ENCODE measurements around the gene NKRF. TPM values are rescaled to one million over a fixed set of nuclear protein-coding genes. Genes with fewer than 3 reads are reported as not detected.

Gene NKRF
- total RNA-seq, 4 donors from 2014 or later, result 5.7 to 9.2 (median 6.0) TPM

DNA sequence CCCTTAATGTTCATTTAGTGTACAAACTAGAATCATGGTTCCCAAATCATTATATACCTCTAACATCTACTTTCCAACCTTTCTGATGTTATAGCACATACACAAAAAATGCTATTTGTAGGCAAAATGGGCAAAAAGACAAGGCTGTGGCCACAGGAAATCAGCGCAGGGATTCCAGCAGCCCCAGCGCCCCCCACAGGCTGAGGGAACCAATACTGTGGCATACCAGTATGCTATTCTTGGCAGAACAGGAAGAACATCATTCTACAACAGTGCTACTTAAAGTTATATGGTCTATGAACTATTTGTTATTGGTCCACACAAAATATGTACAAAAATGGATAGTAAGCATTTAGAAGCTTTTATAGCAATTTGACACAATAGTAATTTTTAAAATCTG, 66.4 kb downstream of the NKRF start:
- no peak for ATAC-seq
- Histone ChIP-seq H3K4me3 (no peak overlapping the region), H3K9me3 (no peaks in the 10 kb centered on the region), H3K4me1 (no peaks in the 10 kb centered on the region), H3K36me3 (peaks cover 0 to 44% of the 10 kb centered on the region in 2 donors), H3K27ac (no peak overlapping the region), H3K27me3 (no peaks in the 10 kb centered on the region)
- whole genome bisulfite sequencing, 2 donors (ENCODE audit: low coverage in 1 of 2), result 58% methylated on average over 2 of the region's 2 CpGs; no CpG with 5 or more reads in 1 of the 2 donors
- TF ChIP-seq EP300 (IDR thresholded peaks at IDR 0.05) (no peak), POLR2A (IDR thresholded peaks at IDR 0.05) (no peak), CTCF (IDR thresholded peaks at IDR 0.05) (no peak), POLR2AphosphoS5 (IDR thresholded peaks at IDR 0.05) (no peak)

Small RNAs within 50 kb of the gene (small RNA-seq; reads per million reads assigned to genes)
- gene MIR766, result 2.2 to 13.1 (median 6.7) reads per million in 4 donors

Other genes with a start within 250 kb of the NKRF start
- 10 to 100 TPM in 3 of 4 donors, 1 to 10 TPM in 1; 7.9 to 18.0 (median 14.3) TPM for gene SLC25A43, start 207.1 kb downstream of the NKRF start, total RNA-seq
- gene SLC25A5, start 138.0 kb downstream of the NKRF start, total RNA-seq, result 100 to 1,000 TPM; 165 to 302 (median 209) TPM
- gene STEEP1, start 41.0 kb downstream of the NKRF start, total RNA-seq, result 10 to 100 TPM; 20.2 to 26.0 (median 22.5) TPM
- 10 to 100 TPM; 32.2 to 39.7 (median 35.9) TPM for gene UBE2A, start 31.9 kb downstream of the NKRF start, total RNA-seq
- gene SEPTIN6, start 86.7 kb upstream of the NKRF start, total RNA-seq, result 10 to 100 TPM; 19.3 to 97.9 (median 40.6) TPM
- under 1 TPM in 1 of 4 donors, not detected in 3; 0.27 TPM for gene SOWAHD, start 152.2 kb upstream of the NKRF start, total RNA-seq
- gene RPL39, start 185.2 kb upstream of the NKRF start, total RNA-seq, result 1,000 to 10,000 TPM; 1,536 to 5,996 (median 3,784) TPM
- gene UPF3B, start 246.5 kb upstream of the NKRF start, total RNA-seq, result 1 to 10 TPM; 3.9 to 7.0 (median 4.3) TPM

All from gastroesophageal sphincter (tissue), 4 donors.